Measurements from ENCODE around the gene EEF2KMT. TPM values are rescaled to one million over a fixed set of nuclear protein-coding genes. Genes with fewer than 3 reads are reported as not detected.
"Not testable (repeated sequence)": the region's sequence is repeated elsewhere in the genome, so short reads cannot be mapped to it uniquely, and the experiment has no call there.

EEF2KMT gene
- total RNA-seq, 1 donor from 2014 or later: 9.5 TPM

- H3K9me3 ChIP-seq: no peaks in the 10 kb centered on the region
- no peak for DNase-seq
- no peaks in the 10 kb centered on the region for H3K27me3 ChIP-seq (ENCODE audit: low read depth)
These were observed 19.0 kb downstream of the EEF2KMT start for GRCh38 chr16:5078626-5079025.

GRCh38 chr16:5077304-5077703, 20.3 kb downstream of the EEF2KMT start:
- Histone ChIP-seq H3K27me3 (ENCODE audit: low read depth) (no peaks in the 10 kb centered on the region), H3K4me3 (no peak overlapping the region), H3K27ac (no peak overlapping the region), H3K36me3 (peaks cover 79% of the 10 kb centered on the region), H3K4me1 (peaks cover 10% of the 10 kb centered on the region), H3K9me3 (no peaks in the 10 kb centered on the region)
- ATAC-seq (no peak), DNase-seq (no peak)
- intact Hi-C loops (cut with DNase I): no loop called here
- no peak for TF ChIP-seq CTCF (IDR thresholded peaks at IDR 0.05)

More at GRCh38 chr16:5078626-5079025, 19.0 kb downstream of the EEF2KMT start:
- H3K27ac ChIP-seq: no peak overlapping the region
- intact Hi-C loops (cut with DNase I): no loop called here
- no peak overlapping the region for H3K4me3 ChIP-seq
- no peak for TF ChIP-seq CTCF (IDR thresholded peaks at IDR 0.05)
- no peaks in the 10 kb centered on the region for H3K4me1 ChIP-seq
- peaks cover 88% of the 10 kb centered on the region for H3K36me3 ChIP-seq
- ATAC-seq: no peak

GRCh38 chr16:5075637-5076036, 22.0 kb downstream of the EEF2KMT start:
- Histone ChIP-seq H3K27ac (no peak overlapping the region), H3K27me3 (ENCODE audit: low read depth) (no peaks in the 10 kb centered on the region), H3K4me1 (peaks cover 17% of the 10 kb centered on the region), H3K4me3 (no peak overlapping the region), H3K36me3 (peaks cover 67% of the 10 kb centered on the region), H3K9me3 (no peaks in the 10 kb centered on the region)
- no peak for TF ChIP-seq CTCF (IDR thresholded peaks at IDR 0.05)
- no peak for ATAC-seq
- intact Hi-C loops (cut with DNase I): no loop called here
- no peak for DNase-seq

GRCh38 chr16:5073771-5074170, 23.8 kb downstream of the EEF2KMT start:
- H3K9me3 ChIP-seq; H3K4me3 ChIP-seq; H3K27ac ChIP-seq; ATAC-seq; intact Hi-C loops (cut with DNase I); H3K27me3 ChIP-seq (ENCODE audit: low read depth); DNase-seq: not testable (repeated sequence)
- peaks cover 17% of the 10 kb centered on the region for H3K4me1 ChIP-seq
- H3K36me3 ChIP-seq: peaks cover 51% of the 10 kb centered on the region

GRCh38 chr16:5073279-5073629, 24.3 kb downstream of the EEF2KMT start:
- no peak for TF ChIP-seq CTCF (IDR thresholded peaks at IDR 0.05)
- Histone ChIP-seq H3K27me3 (ENCODE audit: low read depth) (no peaks in the 10 kb centered on the region), H3K4me3 (no peak overlapping the region), H3K27ac (no peak overlapping the region), H3K4me1 (peaks cover 17% of the 10 kb centered on the region), H3K36me3 (peaks cover 45% of the 10 kb centered on the region), H3K9me3 (no peaks in the 10 kb centered on the region)
- no peak for ATAC-seq
- no peak for DNase-seq
- intact Hi-C loops (cut with DNase I): no loop called here

- H3K9me3 ChIP-seq: no peaks in the 10 kb centered on the region
- no peak for TF ChIP-seq CTCF (IDR thresholded peaks at IDR 0.05)
- peak overlapping the region; percentile 88 for H3K27ac ChIP-seq
- DNase-seq (no peak), ATAC-seq (peak in 1 of 2 donors; percentile 4)
- peak overlapping the region; percentile 90 for H3K4me3 ChIP-seq
- intact Hi-C loops (cut with DNase I): no loop called here
- H3K4me1 ChIP-seq: peaks cover 17% of the 10 kb centered on the region
- H3K27me3 ChIP-seq (ENCODE audit: low read depth): no peaks in the 10 kb centered on the region
- H3K36me3 ChIP-seq: peaks cover 39% of the 10 kb centered on the region
These were observed 25.0 kb downstream of the EEF2KMT start for GRCh38 chr16:5072334-5073278.
